Activated CD4-positive, alpha-beta T cell treated with anti-CD3 and anti-CD28 coated beads for 48 hours (primary cell): ENCODE results near the gene PTPA.
"Not testable (repeated sequence)": the region's sequence is repeated elsewhere in the genome, so short reads cannot be mapped to it uniquely, and the experiment has no call there.

Experiments
- DNase-seq: peaks from one replicate; pipeline ENCODE4 v3.0.0-alpha.2; 2020

PTPA gene

GRCh38 chr9:129109952-129110739, 1.1 kb upstream of the PTPA start:
- DNase-seq, result no peak

DNA sequence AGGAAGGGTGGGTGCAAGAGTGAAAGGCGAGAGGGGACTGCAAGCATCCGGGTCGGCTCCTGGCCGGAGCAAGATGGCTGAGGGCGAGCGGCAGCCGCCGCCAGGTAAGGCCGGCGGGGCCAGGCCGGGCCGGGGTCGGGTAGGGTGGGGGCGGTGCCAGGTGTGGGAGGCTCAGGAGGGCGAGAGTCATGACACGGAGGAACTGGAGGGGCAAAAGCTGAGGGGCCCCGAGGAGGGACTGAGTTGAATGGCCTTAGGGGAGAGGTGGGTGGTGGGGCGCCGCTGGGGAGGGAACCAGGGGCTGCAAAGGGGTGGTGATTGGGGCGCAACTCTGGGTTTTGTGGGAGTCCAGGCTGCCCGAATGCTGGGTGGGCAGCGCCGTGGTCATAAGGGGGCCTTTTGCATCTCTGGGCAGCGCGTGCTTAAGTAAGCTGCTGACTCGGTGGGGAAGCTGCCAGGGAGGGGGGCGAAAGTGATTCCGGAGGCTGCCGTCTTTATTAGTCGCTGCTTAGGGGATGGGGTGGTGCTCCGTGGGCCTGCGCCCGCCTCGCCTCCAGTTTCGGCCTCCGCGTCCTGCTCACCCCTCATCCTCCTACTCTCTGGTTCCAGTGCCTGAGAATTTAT, 425 bp downstream of the PTPA start:
- DNase-seq, result peak; percentile 45

- DNase-seq, result not testable (repeated sequence)
Measured at GRCh38 chr9:129112526-129112925, 1.3 kb downstream of the PTPA start.

DNA sequence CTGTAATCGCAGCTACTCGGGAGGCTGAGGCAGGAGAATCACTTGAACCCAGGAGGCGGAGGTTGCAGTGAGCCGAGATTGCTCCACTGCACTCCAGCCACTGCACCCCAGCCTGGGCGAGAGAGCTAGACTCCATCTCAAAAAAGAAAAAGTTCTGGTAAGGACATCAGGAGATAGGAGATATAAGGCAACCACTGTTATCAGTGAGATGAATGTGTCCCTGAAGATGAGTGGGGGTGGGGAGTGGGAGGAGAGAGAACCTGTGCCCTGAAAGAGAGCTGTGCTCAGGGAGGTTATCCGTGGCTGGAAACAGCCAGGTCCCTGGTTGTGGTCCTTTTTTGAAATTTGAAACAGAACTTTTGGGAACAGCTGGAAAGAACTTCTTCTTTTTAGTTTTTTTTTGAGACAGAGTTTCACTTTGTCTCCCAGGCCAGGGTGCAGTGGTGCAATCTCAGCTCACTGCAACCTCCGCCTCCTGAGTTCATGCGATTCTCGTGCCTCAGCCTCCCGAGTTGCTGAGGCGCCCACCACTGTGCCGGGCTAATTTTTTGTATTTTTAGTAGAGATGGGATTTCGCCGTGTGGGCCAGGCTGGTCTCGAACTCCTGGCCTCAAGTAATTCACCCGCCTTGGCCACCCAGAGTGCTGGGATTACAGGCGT, 2.6 kb downstream of the PTPA start:
- no peak for DNase-seq

DNA sequence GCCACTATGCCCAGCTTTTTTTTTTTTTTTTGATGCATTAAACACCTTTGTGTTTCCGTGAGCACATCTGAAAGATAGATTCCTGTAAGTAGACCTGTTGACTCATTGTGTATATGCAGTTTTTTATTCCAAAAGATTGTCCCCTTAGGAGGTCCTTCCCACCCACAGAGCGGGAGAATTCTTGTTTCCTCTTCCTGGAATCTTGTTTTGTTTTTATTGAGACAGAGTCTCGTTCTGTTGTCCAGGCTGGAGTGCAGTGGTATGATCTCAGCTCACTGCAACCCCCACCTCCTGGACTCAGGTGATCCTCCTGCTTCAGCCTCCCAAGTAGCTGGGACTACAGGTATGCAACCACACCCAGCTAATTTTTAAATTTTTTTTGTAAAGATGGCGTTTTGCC, 7.6 kb downstream of the PTPA start:
- DNase-seq, result no peak

DNA sequence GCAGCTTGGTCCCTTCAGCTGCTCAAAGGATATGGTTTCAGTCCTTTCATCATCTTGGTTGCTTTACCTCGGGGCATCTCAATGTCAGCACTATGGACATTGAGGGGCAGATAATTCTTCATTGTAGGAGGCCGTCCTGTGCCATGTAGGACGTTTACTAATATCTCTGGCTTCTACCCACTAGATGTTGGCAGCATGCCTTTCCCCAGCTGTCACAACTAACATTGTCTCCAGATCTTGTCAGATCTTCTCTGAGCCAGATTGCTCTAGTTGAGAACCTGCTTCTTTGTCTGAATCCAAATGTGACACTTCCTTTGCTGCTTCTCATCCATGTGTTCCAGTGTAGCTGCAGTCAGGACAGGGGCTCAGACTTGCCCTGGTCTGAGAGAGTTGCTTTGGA, 10.3 kb downstream of the PTPA start:
- no peak for DNase-seq

GRCh38 chr9:129122133-129122532, 10.9 kb downstream of the PTPA start:
- no peak for DNase-seq

DNA sequence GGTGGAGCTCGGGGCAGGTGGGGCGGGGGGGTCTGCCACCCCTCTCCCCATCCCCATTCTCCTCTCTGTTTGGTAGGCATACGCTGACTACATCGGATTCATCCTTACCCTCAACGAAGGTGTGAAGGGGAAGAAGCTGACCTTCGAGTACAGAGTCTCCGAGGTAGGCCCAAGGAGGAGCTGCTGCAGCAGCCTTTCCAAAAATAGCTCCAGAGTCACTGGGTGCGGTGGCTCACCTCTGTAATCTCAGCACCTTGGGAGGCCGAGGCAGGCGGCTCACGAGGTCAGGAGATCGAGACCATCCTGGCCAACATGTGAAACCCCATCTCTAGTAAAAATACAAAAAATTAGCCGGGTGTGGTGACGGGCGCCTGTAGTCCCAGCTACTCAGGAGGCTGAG, 11.8 kb downstream of the PTPA start:
- not testable (repeated sequence) for DNase-seq

DNA sequence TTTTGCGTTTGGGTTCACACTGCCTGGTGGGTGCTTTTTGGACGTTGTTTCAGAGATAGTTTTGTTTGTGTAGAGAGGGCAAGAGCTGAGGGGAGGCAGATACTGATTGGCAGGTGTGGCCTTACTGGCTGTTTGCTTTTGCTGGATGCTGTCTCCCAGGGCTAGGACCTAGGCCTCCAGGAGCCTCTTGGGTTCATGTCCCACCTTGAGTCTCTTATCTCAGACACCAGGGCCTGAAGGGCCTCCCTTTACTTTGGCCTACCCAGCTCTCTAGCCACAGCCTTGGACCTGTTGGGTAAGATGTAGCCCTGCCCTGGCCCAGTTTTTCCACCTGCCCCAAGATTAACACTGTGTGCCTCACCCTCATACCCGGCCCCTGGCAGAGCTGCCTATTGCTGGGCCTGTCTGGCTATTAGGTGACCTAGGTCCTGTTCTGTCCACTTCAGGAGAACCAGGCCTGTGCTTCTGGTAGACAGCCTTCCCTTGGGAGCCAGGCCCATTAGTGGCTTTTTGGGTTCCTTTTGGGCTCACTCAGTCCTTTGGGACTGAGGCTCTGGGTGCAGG, 13.4 kb downstream of the PTPA start:
- no peak for DNase-seq

DNA sequence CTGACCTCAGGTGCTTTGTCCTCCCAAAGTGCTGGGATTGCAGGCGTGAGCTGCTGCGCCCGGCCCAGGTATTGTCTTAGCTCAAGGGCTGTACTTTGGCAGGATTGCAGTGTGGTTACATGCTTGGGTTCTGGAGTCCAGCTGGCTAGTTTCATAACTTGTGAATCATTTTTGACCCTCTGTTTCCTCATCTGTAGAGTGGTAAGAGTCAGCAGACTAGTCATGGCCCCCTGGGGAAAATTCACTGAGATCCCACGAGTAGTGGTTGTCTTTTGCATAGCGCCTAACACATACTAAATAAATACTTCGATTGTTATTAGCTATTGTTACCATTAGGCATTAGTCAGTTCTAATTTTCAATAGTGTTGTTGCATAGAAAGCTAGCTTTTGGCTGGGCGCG, 14.3 kb downstream of the PTPA start:
- DNase-seq, result no peak

DNA sequence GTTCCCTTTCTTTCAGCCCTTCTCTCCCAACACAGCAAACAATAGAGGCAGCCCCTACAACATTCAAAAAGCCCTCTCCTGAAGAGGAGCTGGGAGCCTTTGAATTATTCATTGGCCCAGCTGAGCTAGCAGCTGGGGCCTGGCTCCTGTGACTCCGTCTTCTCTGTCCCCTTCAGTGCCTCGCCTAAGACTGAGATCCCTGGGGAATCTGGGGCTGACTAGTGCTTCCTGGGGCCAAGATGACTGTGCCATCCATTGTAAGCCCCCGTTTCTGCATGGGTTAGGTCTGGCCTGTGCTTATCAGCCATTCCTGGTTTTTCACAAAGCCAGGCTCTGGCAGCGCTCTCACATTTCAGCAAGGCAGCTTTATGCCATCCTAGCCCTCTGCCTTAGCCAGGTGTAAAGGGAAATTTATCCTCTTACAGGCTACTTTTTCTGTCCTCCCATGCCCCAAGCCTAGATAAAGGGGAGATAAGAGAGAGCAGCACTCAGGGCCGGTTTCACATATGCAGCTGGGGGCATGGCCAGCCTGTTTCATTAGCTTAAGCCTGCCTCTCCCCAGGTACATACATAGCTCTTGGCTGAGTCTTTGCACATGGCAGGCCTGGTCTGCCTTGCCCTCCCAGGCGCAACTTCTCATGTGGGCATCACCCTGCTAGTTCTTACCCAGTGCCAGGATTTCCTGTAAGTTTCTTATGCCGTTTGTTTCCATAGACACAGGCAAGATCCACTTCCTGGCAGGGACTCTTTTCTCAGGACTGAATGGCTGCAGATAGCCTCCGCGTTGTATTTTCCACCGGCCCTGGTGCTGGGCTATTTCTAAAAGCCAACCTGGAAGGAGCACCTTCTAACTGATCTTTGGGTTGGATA, 15.8 kb downstream of the PTPA start:
- DNase-seq, result no peak

- DNase-seq, result no peak
Measured at GRCh38 chr9:129128689-129129088, 17.5 kb downstream of the PTPA start.

DNA sequence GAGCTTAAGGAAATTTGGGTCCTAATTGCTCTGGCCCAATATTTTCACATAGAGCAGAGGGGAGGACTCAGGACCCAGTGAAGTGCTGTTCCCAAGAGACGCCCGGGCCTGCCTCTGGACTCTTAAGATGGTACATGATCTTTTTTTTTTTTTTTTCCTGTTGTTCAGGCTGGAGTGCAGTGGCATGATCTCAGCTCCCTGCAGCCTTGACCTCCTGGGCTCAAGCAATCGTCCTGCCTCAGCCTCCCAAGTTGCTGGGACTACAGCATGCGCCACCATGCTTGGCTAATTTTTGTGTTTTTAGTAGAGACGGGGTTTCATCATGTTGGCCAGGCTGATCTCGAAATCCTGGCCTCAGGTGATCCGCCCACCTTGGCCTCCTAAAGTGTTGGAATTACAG, 19.1 kb downstream of the PTPA start:
- not testable (repeated sequence) for DNase-seq

DNA sequence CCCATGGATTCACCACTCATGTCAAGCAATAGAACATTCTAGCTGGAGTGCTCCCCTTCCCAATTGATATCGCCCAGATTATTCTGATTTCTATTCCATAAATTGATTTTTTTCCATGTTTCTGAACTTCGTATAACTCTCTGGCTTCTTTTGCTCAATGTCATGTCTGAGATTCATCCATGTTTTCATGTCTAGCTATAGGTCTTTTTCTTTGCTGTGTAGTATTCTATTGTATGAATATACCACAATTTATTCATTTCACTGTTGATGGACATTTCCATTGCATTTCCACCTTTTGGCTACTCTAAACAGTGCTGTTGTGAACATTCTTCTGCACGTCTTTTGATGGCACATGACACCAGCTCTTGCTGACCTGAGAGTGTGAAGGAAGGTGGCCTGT, 19.6 kb downstream of the PTPA start:
- DNase-seq, result no peak

DNA sequence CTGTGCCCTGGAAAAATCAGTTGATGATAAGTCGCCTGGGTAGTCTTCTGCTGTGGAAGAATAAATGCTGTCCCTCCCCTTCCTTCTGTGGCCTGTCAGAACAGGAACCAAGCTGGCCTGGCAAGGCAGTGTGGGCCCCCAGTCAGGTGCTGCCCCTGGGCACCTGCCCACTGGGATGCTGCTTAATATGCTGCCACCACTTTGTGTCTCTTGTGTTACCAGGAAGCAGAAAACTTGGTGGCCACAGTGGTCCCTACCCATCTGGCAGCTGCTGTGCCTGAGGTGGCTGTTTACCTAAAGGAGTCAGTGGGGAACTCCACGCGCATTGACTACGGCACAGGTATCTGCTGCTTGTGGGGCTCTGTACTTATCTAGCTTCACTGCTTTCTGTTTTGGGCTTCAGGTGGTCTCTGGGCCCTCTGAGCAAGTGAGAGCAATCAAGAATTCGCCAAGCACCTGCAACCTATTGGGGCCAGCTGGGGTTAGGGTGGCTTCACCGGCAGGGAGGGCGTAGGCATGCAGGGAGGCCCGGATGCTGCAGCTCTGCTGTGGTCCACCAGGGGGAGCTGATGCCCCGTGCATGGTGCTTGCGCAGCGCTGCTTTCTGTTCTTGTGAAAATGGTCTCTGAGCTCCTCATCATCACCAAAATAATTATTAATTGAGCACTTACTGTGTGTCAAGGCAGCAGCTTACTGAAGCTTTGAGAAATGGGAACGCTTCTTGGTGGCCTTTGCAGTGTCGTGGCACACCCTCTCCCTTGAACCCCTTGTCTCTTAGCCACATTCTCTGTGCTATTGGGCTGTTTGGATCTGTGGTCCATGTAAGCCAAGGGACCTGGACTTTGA, 20.3 kb downstream of the PTPA start:
- DNase-seq, result peak; percentile 90

DNA sequence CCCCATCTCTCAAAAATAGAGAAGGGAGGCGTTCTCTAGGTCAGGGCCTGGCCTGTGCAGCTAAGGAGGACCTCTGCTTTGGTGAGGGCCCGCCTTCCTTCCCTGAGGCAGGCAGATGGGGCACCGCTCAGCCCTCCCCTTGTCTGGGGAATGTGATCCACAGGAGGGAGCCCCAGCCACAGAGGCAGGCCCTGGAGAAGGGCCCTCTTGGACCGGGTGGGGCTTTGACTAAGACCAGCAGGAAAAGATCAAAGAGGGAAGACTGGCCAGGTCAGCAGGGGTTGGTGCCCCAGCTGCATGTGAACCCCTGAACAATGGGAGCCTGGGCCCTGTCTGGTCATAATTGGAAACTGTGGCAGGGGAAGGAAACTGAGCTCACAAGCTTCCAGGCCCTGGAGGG, 21.9 kb downstream of the PTPA start:
- no peak for DNase-seq

DNA sequence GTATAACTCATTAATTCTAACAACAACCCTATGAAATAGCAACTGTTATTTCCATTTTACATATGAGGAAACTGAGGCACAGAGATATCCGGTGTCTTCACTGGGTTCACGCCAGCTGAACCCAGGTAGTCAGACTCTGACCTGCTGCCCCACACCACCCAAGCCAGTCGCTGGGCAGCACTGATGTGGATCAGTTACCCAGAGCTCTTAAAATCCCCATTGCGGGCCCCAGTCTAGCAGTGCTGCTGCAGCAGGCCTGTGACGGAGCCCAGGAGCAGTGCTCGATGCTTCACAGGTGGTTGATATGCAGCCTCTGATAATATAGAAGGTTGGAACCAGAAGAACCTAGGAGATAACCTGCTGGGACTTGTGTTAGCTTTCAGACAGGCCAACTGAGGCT, 24.3 kb downstream of the PTPA start:
- DNase-seq, result no peak

GRCh38 chr9:129136446-129137035, 25.3 kb downstream of the PTPA start:
- DNase-seq, result no peak

DNA sequence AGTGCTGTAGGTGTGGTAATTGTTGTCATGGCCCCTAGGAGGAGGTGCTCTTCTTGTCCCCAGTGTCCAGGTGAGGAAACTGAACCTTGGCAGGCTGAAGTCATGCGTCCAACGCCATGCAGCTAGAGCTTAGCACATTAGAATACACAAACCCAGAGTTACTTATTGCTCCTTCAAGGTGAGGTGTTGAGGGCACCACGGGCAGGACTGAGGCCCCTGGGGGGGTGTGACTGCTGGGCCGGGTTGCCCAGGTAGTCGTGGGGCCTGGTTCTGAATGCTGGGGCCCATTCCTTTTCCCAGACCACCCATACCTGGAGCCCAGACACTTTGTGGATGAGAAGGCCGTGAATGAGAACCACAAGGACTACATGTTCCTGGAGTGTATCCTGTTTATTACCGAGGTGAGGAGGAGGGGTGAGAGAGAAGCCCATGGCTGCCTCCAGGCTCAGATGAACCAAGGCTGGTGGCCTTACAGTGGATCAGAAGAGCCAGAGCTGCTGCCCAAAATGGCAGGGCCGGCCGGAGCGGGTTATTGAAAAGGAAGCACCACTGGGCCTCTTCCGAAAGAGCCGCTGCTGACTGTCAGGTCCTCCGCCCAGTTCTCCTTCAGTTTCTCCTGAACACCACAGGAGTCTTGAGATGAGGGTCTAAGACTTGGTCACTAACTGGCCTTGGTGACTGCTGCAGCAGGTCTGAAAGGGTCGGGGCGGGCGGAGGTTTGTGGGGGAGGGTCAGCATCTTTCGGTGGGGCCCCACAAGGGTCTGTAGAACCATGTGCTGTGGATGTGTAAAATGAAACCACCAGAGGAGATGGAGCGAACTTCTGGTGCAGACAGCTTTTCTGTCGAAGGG, 26.3 kb downstream of the PTPA start:
- no peak for DNase-seq

DNA sequence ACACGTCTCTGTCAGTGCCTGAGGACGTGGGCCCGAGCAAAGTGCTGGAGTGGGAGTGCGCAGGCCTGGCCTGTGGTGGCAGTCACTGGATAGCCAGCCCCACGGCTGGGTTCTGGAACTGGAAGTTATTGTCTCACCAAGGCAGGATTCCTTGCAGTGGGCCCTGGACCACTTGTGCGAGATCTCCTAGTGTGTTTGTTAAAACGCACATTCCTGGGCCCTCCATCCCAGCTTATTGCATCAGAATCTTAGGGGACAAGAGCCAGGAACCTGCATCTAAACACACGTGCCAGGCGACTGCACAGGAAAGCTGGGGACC, 26.9 kb downstream of the PTPA start:
- no peak for DNase-seq
